SH-SY5Y (cell line): ENCODE data around the gene DACH1.

ENCODE experiments used
- GATA2 ChIP-seq: IDR thresholded peaks from 2 replicates; pipeline ENCODE4 v1.6.1; 2011; ENCODE audit warnings: mild to moderate bottlenecking, low read depth, low read length
- GATA3 ChIP-seq: IDR thresholded peaks from 2 replicates; pipeline ENCODE4 v1.6.1; 2011; ENCODE audit warnings: low read depth, mild to moderate bottlenecking, low read length, moderate library complexity

DNA sequence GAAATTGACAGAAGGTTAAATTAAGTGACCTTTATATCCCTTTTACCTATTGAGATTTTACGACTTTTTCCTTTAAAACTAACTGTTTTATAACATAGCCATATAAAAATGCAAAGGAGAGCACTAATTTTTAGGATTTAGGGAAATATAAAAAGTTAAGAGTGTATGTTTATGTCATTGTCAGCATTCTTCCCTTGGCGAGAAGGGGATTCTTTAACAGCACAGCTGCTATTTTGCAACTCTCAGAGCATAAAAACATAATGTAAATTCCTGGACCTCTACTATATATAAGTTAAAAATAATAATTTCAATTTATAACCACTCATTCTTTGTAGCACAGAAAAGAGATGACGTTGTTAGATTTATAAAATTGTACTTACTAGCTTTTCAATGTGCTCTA, 363.2 kb downstream of the DACH1 start:
- TF ChIP-seq GATA2 (no peak), GATA3 (no peak)
